Upper lobe of right lung (tissue), 1 donor: ENCODE data around the gene NCKAP5. TPM values are rescaled to one million over a fixed set of nuclear protein-coding genes. Genes with fewer than 3 reads are reported as not detected.

ENCODE experiments used
- ATAC-seq: fragments of 200-7000 bp; cut with Tn5 transposase; one replicate; pipeline ENCODE4 v1.9.1; 2020; ENCODE audit warnings: mild to moderate bottlenecking, moderate library complexity
- DNase-seq: peaks from one replicate; pipeline ENCODE4 v3.0.0-alpha.2; 2020
- H3K27ac ChIP-seq: fragments of 200-600 bp; one replicate; pipeline ENCODE4 v1.8.0; 2022
- H3K27me3 ChIP-seq: fragments of 200-600 bp; one replicate; pipeline ENCODE4 v1.8.0; 2022; ENCODE audit warnings: mild to moderate bottlenecking
- H3K36me3 ChIP-seq: fragments of 200-600 bp; one replicate; pipeline ENCODE4 v1.8.0; 2022
- H3K4me1 ChIP-seq: fragments of 200-600 bp; one replicate; pipeline ENCODE4 v1.8.0; 2022
- H3K4me3 ChIP-seq: fragments of 200-600 bp; one replicate; pipeline ENCODE4 v1.8.0; 2022; ENCODE audit warnings: mild to moderate bottlenecking
- H3K9me3 ChIP-seq: fragments of 200-600 bp; one replicate; pipeline ENCODE4 v1.8.0; 2022
- intact Hi-C: fragments of 100-400 bp; cut with DNase I; formaldehyde crosslinking; loops from one replicate; pipeline ENCODE4 v1.11.0; 2022
- total RNA-seq: library from RNA; stranded (reverse); fragmentation: NEBNext Ultra II Directional; extraction: Animal tissue kit (Norgen Biotek cat#: 25700); gene quantifications from one replicate; pipeline ENCODE4 v1.2.1, GENCODE V29; 2021
- TF ChIP-seq, protein P1 (sequence below): fragments of 200-600 bp; IDR thresholded peaks from one replicate; pipeline ENCODE4 v1.8.0; 2022; ENCODE audit warnings: antibody characterized with exemption
- donor health status: DM: no; HTN: yes; CAD: no; lungs with severe emphysema.

Gene NCKAP5
- total RNA-seq, 1 donor from 2014 or later, result 40.8 TPM

DNA sequence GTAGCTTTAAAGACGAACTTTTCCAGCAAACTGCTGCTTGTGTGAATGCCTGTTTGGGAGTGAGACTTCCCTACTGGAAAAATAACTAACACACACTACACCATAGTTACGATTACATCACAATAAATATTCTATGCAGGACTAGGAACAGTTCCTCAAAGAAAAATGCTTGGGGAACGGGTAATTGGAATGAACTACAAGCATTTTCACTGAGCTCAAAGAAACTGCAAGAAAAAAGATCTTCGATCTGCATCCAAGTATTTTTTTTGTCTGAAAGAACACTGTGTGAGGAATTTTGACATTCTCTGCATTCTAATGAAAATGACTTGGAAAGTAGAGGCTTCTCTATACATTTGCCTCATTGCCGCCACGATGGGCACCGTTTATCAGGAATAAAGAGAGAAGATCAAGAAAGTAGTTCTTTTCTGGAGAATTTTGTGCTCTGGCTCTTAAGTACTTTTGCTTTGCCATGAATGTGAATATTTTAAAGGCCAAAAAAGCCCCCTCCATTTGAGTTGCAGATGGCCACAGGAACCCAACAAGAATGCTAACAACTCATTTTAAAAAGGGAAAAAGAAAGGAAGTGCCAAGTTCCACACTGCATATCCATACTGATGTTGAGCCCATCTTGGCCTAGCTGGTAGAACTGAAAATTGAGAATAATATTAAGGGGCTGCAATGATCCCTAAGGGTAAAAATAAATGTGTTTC is 911.8 kb downstream of the NCKAP5 start:
- H3K9me3 ChIP-seq, result no peaks in the 10 kb centered on the region
- intact Hi-C loops, result no loop called here
- TF ChIP-seq, protein P1, sequence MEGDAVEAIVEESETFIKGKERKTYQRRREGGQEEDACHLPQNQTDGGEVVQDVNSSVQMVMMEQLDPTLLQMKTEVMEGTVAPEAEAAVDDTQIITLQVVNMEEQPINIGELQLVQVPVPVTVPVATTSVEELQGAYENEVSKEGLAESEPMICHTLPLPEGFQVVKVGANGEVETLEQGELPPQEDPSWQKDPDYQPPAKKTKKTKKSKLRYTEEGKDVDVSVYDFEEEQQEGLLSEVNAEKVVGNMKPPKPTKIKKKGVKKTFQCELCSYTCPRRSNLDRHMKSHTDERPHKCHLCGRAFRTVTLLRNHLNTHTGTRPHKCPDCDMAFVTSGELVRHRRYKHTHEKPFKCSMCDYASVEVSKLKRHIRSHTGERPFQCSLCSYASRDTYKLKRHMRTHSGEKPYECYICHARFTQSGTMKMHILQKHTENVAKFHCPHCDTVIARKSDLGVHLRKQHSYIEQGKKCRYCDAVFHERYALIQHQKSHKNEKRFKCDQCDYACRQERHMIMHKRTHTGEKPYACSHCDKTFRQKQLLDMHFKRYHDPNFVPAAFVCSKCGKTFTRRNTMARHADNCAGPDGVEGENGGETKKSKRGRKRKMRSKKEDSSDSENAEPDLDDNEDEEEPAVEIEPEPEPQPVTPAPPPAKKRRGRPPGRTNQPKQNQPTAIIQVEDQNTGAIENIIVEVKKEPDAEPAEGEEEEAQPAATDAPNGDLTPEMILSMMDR, result no peak
- no peaks in the 10 kb centered on the region for H3K27me3 ChIP-seq
- H3K4me3 ChIP-seq, result no peak overlapping the region
- no peaks in the 10 kb centered on the region for H3K4me1 ChIP-seq
- no peak overlapping the region for H3K27ac ChIP-seq
- no peak for DNase-seq
- no peaks in the 10 kb centered on the region for H3K36me3 ChIP-seq
- no peak for ATAC-seq

DNA sequence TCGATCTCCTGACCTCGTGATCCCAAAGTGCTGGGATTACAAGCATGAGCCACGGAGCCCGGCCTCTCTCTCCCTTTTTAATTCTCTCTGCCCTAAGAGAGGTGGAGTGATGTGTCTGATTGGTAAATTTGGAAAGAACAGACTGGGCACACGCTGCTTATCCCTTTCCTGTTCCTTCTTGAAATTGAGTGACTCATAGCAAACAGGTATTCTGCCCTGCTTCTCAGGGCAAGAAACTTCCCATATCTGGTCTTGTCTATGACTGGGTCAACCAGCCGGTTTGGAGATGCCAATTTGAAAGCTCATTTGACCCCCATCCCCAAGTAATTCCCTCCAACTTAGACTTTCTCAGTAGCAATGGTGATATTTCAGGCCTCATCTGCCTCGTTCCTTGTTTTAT is 913.3 kb downstream of the NCKAP5 start:
- Histone ChIP-seq H3K36me3 (no peaks in the 10 kb centered on the region), H3K4me3 (no peak overlapping the region), H3K9me3 (no peaks in the 10 kb centered on the region), H3K27me3 (no peaks in the 10 kb centered on the region), H3K4me1 (no peaks in the 10 kb centered on the region), H3K27ac (no peak overlapping the region)
- ATAC-seq (no peak), DNase-seq (no peak)
- intact Hi-C loops, result no loop called here
- TF ChIP-seq, protein P1, result no peak

DNA sequence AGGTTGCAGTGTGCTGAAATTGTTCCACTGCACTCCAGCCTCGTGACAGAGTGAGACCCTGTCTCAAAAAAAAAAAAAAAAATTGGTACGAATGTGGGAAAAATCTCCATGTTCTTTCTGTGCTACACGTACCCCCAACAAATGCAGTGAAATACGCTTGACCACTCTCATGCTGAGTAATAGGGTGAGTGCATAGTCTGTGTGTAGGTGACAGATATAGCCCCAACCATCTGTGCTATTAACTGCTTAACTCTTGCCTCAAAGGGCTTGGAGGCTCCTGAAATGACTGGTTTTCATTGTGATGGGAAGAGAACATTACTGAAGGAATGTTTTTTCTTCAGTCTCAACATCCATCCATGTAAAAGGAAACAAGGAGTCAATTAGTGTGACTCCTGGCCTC is 913.9 kb downstream of the NCKAP5 start:
- TF ChIP-seq, protein P1, result no peak
- Histone ChIP-seq H3K4me3 (no peak overlapping the region), H3K9me3 (no peaks in the 10 kb centered on the region), H3K36me3 (no peaks in the 10 kb centered on the region), H3K4me1 (no peaks in the 10 kb centered on the region), H3K27me3 (no peaks in the 10 kb centered on the region), H3K27ac (no peak overlapping the region)
- intact Hi-C loops, result no loop called here
- ATAC-seq (no peak), DNase-seq (no peak)

DNA sequence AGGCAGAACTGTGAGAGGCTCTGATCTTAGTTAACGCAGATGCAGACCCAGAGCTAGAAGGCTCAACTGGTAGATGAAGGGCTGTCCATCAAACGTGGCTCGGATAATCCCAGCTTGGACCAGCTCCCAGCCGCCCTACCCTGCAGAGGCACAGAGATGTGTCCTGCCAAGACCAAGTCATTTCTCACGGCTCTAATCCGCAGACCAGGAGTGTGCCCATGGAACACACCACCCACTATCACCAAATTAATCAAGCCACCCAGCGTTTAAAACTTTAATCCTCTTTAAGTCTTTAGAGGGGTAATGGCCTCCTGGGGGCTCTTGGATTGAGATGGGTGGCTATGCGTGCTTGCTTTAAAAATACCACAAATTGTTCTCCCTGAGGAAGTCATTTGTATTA is 915.8 kb downstream of the NCKAP5 start:
- intact Hi-C loops, result no loop called here
- no peaks in the 10 kb centered on the region for H3K9me3 ChIP-seq
- TF ChIP-seq, protein P1, result no peak

DNA sequence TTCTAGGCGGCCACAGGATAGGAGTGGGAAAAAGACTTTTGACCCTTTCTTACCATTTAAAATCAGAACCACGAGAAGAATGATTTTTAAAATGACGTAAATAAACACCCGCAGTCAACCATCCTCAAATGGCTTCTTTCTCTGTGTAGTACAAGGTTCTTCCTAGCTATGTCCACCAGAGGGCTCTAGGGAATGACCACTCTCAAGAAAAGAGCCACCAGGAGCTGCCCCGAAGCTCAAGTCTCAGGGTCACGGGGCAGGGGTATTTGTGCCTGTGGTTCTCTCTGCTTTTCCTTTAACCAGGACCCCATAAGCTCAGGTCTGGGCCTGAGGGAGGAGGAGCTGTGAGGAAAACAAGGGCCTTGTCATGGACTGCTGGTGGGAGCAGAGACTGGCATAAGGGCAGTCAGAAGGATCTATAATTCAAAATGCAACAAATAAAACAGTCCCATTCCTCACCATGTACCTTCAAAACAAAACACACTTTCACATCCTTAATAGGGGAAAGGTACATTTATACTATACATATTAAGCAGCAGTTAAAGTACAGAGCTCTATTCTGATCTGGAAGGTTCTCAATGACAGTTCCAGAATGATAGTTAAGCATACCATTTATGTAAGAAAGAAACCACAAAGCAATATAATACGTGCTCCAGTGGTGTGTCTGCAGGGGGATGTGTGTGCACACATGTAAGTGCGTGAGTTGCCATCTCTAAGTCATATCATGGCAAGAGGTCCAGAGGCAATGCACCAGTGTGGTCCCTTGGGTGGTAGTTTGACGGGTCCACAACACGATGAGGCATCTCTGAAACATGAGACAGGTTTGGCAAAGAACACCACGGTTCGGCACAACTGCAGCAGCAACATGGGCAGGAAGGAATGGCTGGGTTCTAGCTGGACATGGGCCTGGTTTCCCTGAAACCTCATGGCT is 916.9 kb downstream of the NCKAP5 start:
- peak; percentile 64 for ATAC-seq
- Histone ChIP-seq H3K9me3 (no peaks in the 10 kb centered on the region), H3K27ac (no peak overlapping the region), H3K36me3 (no peaks in the 10 kb centered on the region), H3K4me3 (no peak overlapping the region), H3K4me1 (no peaks in the 10 kb centered on the region), H3K27me3 (no peaks in the 10 kb centered on the region)
- DNase-seq, result no peak
- intact Hi-C loops, result no loop called here
- TF ChIP-seq, protein P1, result peak; percentile 49

More for the DNA sequence above, 915.8 kb downstream of the NCKAP5 start:
- ATAC-seq (no peak), DNase-seq (no peak)
- Histone ChIP-seq H3K27me3 (no peaks in the 10 kb centered on the region), H3K27ac (no peak overlapping the region), H3K4me3 (no peak overlapping the region), H3K36me3 (no peaks in the 10 kb centered on the region), H3K4me1 (no peaks in the 10 kb centered on the region)
